A549 treated with ZK216348 at 1 μM for 4 hours (cell line): ENCODE results near the gene GPR108. TPM values are rescaled to one million over a fixed set of nuclear protein-coding genes. Genes with fewer than 3 reads are reported as not detected.

Source experiments
- total RNA-seq: library from RNA; stranded (reverse); fragments of 200-300 nt; extraction: Qiagen RNA extraction; gene quantifications from 5 replicates; pipeline ENCODE4 v1.2.3, GENCODE V29; 2022; ENCODE audit warnings: low read depth

GPR108 gene
- 28.6 to 45.9 TPM (median 41.6 TPM) in 5 replicates for total RNA-seq

DNA sequence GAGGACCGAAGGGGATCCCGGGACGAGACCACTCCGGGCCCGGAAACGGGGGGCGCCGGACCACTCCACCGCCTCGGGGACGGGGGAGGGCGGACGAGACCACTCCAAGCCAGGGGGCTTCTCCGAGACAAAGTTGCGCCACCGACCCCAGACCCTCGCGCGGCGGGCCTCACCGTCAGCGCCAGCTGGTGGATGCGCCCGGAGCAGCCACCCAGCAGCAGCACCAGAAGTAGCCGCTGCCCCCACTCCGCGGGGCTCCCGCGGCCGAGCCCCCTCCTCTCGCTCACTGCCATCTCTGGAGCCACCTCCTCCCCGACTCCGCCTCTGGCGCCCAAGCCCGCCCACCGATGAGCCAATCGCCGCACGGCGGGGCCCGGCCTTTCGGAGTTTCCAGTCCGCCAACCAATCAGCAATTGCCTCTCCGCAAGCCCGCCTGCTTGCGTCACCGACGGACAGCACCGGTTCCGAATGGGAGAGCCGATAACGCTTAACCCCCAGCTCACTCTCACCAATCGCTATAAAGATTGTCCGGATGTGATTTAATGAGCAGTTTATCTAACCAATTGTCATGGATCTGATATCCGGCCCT is at the start of gene GPR108:
Gene GPR108, minus strand, starts transcription at position 297 of the 589 bp plus-strand sequence. Its CDS starts 4 bp downstream, at position 293.

DNA sequence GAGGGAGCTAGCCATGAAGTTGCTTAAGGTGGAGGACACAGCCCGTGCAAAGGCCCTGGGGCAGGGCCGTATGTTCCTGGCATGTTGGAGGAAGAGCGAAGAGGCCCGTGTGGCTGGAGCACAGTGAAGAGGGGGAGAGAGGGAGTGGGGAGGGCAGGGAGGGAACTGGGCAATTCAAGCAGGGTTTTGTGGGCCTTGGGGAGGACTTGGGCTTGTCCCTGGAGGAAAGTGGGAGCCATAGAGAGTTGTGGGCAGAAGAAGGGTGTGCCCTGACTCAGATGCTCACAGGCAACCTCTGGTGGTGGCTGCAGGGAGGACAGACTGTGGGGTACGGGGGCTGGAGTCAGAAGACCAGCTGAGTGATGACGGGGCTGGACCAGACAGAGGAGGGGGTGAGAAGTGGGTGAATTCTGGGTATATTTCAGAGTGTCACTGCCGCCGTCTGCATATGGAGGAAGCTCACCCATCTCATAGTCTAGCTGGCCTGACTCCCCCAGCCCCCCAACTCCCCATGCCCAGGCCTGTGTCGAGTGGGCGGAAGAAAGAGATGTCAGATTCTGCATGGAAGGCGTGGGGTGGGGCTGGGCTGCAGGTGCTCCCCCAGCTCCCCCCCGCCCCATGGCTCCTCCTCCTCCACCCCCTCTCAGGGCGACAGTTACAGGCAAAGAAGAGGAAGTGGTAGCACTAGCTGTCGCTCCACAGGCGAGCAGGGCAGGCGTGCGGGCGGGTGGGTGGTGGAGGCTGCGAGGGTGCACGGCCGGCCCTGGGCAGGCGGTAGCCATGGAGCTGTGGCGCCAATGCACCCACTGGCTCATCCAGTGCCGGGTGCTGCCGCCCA is 34.9 kb upstream of the GPR108 start, which contains the start of gene VAV1:
Gene VAV1, plus strand, starts transcription at position 681 of the 838 bp plus-strand sequence. Its CDS starts 100 bp downstream, at position 781.

DNA sequence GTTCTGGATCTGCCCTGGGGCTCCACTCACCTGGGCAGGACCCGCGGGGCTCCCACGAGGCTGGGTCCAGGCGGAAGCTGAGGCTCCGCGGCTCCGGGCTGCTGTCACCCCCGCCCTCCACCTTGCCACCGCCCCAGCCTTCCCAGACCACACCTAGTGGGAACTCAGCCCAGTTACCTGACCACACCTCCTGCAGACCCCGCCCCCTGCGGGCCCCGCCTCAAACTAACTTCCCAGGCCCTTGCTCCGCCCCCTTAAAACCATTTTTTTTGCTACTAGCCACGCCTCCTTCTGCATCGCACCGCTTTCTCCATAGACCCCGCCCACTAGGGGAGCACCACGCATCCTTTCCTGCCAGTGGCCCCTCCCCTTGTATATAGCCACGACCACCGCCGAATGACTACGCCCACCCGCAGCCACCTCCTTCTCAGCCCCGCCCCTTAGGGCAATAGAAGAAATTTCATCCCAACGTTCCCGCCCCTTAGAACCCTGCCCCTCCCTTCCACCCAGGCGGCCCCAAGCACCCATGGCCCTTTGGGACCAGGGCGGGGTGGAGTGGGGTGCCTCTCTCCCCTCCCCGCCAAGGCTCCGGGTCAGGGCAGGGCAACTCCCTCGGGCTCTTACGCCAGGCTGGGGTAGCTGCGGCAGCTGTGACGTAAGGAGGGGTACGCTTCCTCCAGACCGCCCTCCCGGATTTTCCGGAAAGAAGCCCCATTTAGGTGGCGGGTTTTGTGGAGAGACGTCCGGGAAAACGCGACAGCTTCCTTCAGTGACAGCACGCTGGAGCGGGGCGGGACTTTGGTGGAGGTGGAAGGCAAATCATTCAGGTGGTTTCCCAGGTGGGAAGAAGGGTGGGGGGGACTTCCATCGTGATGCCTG is 30.2 kb upstream of the GPR108 start, which contains the start of gene SH2D3A:
Gene SH2D3A, minus strand, starts transcription at position 79 of the 879 bp plus-strand sequence. CDS start 3,687 bp downstream, outside the sequence.

DNA sequence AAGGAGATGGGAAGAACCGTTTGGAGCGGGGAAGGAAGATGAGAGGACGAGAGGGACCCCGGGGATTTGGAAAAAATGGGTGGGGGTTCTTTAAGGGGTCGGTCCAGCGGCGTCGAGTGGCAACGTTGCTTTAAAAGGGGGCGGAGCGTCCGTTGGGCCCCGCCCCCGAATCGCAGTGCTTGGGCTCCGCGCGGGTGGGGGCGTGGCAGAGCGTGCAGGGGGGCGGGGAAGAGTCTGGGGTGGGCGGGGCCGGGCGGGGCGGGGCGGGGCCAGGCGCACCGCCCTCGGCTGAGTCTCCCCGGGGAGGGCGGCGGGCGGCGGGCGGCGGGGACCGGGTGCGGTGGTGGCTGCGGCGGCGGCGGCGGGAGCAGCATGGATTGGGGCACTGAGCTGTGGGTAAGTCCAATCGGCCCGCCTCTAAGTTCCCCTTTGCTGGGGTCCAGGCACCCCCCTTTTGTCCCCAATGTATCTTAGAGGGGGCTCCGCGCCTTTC is 2.1 kb upstream of the GPR108 start, which contains the start of gene TRIP10:
Gene TRIP10, plus strand, starts transcription at position 291 of the 493 bp plus-strand sequence. Its CDS starts 82 bp downstream, at position 373.

DNA sequence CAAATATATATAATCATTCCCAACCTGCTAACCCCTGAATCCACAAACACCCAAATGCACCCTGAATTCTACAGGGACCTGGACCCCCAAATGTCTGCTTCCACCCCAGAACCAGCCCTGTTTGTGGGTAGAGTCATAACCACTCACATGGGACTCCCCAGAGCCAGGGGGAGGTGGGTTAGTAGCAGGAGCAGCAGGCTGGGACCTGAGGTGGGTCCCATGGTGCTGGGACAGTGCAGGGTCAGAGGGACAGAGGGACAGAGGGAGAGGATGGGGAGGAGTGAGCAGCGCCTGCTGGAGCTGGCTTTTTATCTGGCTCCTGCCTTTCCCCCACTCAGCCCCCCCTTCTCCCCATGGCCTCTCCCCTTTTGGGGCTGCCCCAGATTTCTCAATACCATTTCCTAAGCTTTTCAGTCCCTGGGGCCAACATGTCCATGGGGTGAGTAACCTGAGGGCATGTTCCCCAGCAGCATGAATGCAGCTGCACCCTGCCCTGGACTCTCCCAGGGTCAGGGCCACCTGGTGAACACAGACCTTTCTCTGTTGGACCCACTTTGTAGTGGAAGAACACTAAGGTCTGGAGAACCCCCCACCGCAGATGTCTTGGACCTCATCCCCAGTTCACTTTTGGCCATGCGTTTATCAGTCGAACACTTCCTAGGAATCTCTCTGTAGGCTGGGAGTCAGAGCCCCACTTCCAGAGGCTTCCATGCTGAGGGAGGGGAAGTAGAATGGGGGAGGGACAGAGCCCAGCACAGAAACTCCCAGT is 16.8 kb downstream of the GPR108 start, which contains the start of gene C3:
Gene C3, minus strand, starts transcription at position 282 of the 769 bp plus-strand sequence. Its CDS starts 61 bp downstream, at position 221.

Other genes with a start within 250 kb of the GPR108 start
- gene TUBB4A, start 235.3 kb downstream of the GPR108 start, total RNA-seq = 4.4 to 8.1 TPM (median 7.2 TPM) in 5 replicates
- 3.2 to 6.5 TPM (median 6.1 TPM) in 5 replicates for gene TNFSF9, start 206.6 kb downstream of the GPR108 start, total RNA-seq
- 10.6 to 27.7 TPM (median 22.0 TPM) in 5 replicates for gene CD70, start 146.4 kb downstream of the GPR108 start, total RNA-seq
- 0.05 to 0.25 TPM (median 0.12 TPM) in 4 of 5 replicates, not detected in the other for gene TNFSF14, start 67.4 kb downstream of the GPR108 start, total RNA-seq
- gene C3, start 16.9 kb downstream of the GPR108 start, total RNA-seq = 38.5 to 59.5 TPM (median 46.6 TPM) in 5 replicates
- 65.2 to 93.3 TPM (median 85.2 TPM) in 5 replicates for gene TRIP10, start 2.1 kb upstream of the GPR108 start, total RNA-seq
- gene SH2D3A, start 29.9 kb upstream of the GPR108 start, total RNA-seq = 11.2 to 19.0 TPM (median 16.9 TPM) in 5 replicates
- gene VAV1, start 35.1 kb upstream of the GPR108 start, total RNA-seq = 6.1 to 7.9 TPM (median 7.1 TPM) in 5 replicates
- 5.0 to 6.0 TPM (median 5.4 TPM) in 5 replicates for gene ADGRE1, start 150.0 kb upstream of the GPR108 start, total RNA-seq